AG09319 (cell line): ENCODE measurements around the gene MYF5.

Experiments used
- DNase-seq: peaks from one replicate; pipeline ENCODE4 v3.0.0-alpha.2; 2010; ENCODE audit warnings: low read depth; ENCODE audit errors: extremely low read depth
- CTCF ChIP-seq: IDR thresholded peaks from 2 replicates; pipeline ENCODE4 v1.5.1; 2011; ENCODE audit warnings: low read depth, mild to moderate bottlenecking, inconsistent platforms, low read length, moderate library complexity

The MYF5 gene

GRCh38 chr12:80712866-80713265 is 3.8 kb upstream of the MYF5 start:
- DNase-seq = no peak

GRCh38 chr12:80713419-80713818 is 3.3 kb upstream of the MYF5 start:
- no peak for DNase-seq
- no peak for TF ChIP-seq CTCF

More at GRCh38 chr12:80712866-80713265, 3.8 kb upstream of the MYF5 start:
- no peak for TF ChIP-seq CTCF

- TF ChIP-seq CTCF = no peak
These were observed 2.7 kb upstream of the MYF5 start for GRCh38 chr12:80714055-80714454.

GRCh38 chr12:80714846-80715245 is 1.9 kb upstream of the MYF5 start:
- no peak for DNase-seq
- TF ChIP-seq CTCF = no peak

More at GRCh38 chr12:80714055-80714454, 2.7 kb upstream of the MYF5 start:
- no peak for DNase-seq

GRCh38 chr12:80715713-80716249 is 931 bp upstream of the MYF5 start:
- no peak for TF ChIP-seq CTCF
- no peak for DNase-seq

- DNase-seq = no peak
- TF ChIP-seq CTCF = no peak
These were observed 1.1 kb downstream of the MYF5 start for GRCh38 chr12:80717856-80718255.

- TF ChIP-seq CTCF = no peak
- DNase-seq = no peak
These were observed 3.8 kb downstream of the MYF5 start for GRCh38 chr12:80720516-80720915.
